HG03196 (cell line): ENCODE measurements around the gene DENND2A.

Experiments
- ATAC-seq: cut with Tn5 transposase; IDR thresholded peaks from one replicate; pipeline ENCODE4 v1.9.1; 2021; ENCODE audit not compliant: unreplicated experiment

DENND2A gene

DNA sequence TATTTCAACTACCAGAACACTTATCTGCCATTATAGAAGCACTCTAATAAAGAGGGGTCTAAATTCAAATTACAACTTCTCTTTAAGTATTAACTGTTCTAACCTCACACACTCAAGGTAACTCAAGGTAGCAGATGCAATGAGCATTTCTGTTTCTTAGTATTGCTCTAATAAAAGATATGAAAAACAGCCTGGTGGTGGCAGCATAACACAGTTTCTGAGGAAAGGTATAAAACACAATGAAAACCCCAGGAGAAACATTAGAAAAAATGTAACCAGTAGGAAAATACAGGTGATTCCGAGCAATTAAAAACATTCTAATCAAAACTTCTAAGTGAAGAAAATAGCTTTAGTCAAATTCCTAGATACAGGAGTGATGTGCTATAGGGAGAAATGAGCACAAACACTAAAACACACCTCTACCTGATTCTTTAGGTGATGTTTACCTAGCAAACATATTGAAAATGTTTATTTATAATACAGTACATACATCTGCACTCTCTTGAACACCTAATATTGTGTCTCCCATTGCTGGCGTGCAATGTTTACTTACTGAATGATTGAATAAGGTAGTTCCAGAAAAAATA is 164.8 kb downstream of the DENND2A start:
- ATAC-seq = no peak
